Measurements from ENCODE around the gene DNAJC13. TPM values are rescaled to one million over a fixed set of nuclear protein-coding genes. Genes with fewer than 3 reads are reported as not detected.

The DNAJC13 gene
- total and polyA plus RNA-seq, 2 of the 8 experiments (the other 6 are each of a cell fraction or from before 2014, with no cell fraction given), result 7.9 to 28.8 TPM

DNA sequence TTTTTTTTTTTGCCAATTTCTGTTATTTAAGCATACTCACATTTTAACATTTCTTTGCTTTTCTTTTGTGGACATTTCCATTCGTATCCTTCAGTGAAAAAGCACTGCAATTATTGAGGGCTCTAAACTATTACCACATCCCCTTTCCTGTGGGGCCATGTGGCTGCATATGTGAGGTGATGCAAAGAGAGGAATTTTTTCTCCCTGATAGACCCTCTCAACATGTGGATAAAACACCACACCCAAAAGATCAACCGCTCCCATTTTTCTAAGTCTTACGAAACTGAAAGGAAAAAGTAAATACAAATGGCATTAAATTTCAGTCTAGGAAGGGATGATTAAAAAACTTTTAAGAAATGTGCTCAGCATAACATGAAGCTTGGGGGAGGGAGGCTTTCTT, 68.8 kb downstream of the DNAJC13 start (continued):
- TF ChIP-seq, protein P1, sequence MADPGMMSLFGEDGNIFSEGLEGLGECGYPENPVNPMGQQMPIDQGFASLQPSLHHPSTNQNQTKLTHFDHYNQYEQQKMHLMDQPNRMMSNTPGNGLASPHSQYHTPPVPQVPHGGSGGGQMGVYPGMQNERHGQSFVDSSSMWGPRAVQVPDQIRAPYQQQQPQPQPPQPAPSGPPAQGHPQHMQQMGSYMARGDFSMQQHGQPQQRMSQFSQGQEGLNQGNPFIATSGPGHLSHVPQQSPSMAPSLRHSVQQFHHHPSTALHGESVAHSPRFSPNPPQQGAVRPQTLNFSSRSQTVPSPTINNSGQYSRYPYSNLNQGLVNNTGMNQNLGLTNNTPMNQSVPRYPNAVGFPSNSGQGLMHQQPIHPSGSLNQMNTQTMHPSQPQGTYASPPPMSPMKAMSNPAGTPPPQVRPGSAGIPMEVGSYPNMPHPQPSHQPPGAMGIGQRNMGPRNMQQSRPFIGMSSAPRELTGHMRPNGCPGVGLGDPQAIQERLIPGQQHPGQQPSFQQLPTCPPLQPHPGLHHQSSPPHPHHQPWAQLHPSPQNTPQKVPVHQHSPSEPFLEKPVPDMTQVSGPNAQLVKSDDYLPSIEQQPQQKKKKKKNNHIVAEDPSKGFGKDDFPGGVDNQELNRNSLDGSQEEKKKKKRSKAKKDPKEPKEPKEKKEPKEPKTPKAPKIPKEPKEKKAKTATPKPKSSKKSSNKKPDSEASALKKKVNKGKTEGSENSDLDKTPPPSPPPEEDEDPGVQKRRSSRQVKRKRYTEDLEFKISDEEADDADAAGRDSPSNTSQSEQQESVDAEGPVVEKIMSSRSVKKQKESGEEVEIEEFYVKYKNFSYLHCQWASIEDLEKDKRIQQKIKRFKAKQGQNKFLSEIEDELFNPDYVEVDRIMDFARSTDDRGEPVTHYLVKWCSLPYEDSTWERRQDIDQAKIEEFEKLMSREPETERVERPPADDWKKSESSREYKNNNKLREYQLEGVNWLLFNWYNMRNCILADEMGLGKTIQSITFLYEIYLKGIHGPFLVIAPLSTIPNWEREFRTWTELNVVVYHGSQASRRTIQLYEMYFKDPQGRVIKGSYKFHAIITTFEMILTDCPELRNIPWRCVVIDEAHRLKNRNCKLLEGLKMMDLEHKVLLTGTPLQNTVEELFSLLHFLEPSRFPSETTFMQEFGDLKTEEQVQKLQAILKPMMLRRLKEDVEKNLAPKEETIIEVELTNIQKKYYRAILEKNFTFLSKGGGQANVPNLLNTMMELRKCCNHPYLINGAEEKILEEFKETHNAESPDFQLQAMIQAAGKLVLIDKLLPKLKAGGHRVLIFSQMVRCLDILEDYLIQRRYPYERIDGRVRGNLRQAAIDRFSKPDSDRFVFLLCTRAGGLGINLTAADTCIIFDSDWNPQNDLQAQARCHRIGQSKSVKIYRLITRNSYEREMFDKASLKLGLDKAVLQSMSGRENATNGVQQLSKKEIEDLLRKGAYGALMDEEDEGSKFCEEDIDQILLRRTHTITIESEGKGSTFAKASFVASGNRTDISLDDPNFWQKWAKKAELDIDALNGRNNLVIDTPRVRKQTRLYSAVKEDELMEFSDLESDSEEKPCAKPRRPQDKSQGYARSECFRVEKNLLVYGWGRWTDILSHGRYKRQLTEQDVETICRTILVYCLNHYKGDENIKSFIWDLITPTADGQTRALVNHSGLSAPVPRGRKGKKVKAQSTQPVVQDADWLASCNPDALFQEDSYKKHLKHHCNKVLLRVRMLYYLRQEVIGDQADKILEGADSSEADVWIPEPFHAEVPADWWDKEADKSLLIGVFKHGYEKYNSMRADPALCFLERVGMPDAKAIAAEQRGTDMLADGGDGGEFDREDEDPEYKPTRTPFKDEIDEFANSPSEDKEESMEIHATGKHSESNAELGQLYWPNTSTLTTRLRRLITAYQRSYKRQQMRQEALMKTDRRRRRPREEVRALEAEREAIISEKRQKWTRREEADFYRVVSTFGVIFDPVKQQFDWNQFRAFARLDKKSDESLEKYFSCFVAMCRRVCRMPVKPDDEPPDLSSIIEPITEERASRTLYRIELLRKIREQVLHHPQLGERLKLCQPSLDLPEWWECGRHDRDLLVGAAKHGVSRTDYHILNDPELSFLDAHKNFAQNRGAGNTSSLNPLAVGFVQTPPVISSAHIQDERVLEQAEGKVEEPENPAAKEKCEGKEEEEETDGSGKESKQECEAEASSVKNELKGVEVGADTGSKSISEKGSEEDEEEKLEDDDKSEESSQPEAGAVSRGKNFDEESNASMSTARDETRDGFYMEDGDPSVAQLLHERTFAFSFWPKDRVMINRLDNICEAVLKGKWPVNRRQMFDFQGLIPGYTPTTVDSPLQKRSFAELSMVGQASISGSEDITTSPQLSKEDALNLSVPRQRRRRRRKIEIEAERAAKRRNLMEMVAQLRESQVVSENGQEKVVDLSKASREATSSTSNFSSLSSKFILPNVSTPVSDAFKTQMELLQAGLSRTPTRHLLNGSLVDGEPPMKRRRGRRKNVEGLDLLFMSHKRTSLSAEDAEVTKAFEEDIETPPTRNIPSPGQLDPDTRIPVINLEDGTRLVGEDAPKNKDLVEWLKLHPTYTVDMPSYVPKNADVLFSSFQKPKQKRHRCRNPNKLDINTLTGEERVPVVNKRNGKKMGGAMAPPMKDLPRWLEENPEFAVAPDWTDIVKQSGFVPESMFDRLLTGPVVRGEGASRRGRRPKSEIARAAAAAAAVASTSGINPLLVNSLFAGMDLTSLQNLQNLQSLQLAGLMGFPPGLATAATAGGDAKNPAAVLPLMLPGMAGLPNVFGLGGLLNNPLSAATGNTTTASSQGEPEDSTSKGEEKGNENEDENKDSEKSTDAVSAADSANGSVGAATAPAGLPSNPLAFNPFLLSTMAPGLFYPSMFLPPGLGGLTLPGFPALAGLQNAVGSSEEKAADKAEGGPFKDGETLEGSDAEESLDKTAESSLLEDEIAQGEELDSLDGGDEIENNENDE (IDR thresholded peaks at IDR 0.05; ENCODE audit: insufficient replicate concordance, low read length), result no peak
- TF ChIP-seq JUN (IDR thresholded peaks at IDR 0.05; ENCODE audit: low read depth, low read length), result no peak
- TF ChIP-seq, protein P2, sequence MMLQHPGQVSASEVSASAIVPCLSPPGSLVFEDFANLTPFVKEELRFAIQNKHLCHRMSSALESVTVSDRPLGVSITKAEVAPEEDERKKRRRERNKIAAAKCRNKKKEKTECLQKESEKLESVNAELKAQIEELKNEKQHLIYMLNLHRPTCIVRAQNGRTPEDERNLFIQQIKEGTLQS (IDR thresholded peaks at IDR 0.05; ENCODE audit: insufficient read depth, low read depth, low read length), result no peak
- no peak for TF ChIP-seq BCL11A (IDR thresholded peaks at IDR 0.05; ENCODE audit: low read depth in 2 of 2, low read length in 2 of 2)
- no peak for TF ChIP-seq GTF2F1 (IDR thresholded peaks at IDR 0.05; ENCODE audit: borderline replicate concordance, low read depth, low read length)
- TF ChIP-seq TBP (IDR thresholded peaks at IDR 0.05; ENCODE audit: low read depth, low read length), result no peak
- no peak for TF ChIP-seq SP2 (IDR thresholded peaks at IDR 0.05; ENCODE audit: low read length)
- TF ChIP-seq, protein P3, sequence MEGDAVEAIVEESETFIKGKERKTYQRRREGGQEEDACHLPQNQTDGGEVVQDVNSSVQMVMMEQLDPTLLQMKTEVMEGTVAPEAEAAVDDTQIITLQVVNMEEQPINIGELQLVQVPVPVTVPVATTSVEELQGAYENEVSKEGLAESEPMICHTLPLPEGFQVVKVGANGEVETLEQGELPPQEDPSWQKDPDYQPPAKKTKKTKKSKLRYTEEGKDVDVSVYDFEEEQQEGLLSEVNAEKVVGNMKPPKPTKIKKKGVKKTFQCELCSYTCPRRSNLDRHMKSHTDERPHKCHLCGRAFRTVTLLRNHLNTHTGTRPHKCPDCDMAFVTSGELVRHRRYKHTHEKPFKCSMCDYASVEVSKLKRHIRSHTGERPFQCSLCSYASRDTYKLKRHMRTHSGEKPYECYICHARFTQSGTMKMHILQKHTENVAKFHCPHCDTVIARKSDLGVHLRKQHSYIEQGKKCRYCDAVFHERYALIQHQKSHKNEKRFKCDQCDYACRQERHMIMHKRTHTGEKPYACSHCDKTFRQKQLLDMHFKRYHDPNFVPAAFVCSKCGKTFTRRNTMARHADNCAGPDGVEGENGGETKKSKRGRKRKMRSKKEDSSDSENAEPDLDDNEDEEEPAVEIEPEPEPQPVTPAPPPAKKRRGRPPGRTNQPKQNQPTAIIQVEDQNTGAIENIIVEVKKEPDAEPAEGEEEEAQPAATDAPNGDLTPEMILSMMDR (IDR thresholded peaks at IDR 0.05; ENCODE audit: control extremely low read depth in 1 of 3, insufficient read depth in 1 of 3, low read depth in 1 of 3, low read length in 3 of 3), result no peak
- no peak for TF ChIP-seq POLR2AphosphoS5 (IDR thresholded peaks at IDR 0.05; ENCODE audit: low read depth, low read length)
